Coronary artery (tissue), 2 donors: ENCODE measurements around the gene KCTD1.

ENCODE experiments used
- DNase-seq: peaks from one replicate; pipeline ENCODE4 v3.0.0-alpha.2; 2017; ENCODE audit warnings: low spot score
- H3K27ac ChIP-seq, 2 donors: fragments of 200-600 bp; sonication (generic); one replicate each; pipeline ENCODE4 v1.5.1; 2016 to 2019
- H3K4me3 ChIP-seq: fragments of 200-600 bp; sonication (generic); 2 replicates; pipeline ENCODE4 v1.5.1; 2016; ENCODE audit warnings: mild to moderate bottlenecking, moderate library complexity
- CTCF ChIP-seq: fragments of 200-600 bp; sonication (generic); IDR thresholded peaks from one replicate; pipeline ENCODE4 v1.5.1; 2019; ENCODE audit warnings: antibody characterized with exemption

Gene KCTD1

GRCh38 chr18:26406854-26407517, 141.4 kb downstream of the KCTD1 start:
- Histone ChIP-seq H3K27ac (no peak overlapping the region), H3K4me3 (no peak overlapping the region)
- DNase-seq, result no peak
- no peak for TF ChIP-seq CTCF

GRCh38 chr18:26406324-26406723, 142.0 kb downstream of the KCTD1 start:
- Histone ChIP-seq H3K4me3 (no peak overlapping the region), H3K27ac (no peak overlapping the region)
- TF ChIP-seq CTCF, result no peak
- DNase-seq, result no peak

- DNase-seq, result no peak
- Histone ChIP-seq H3K4me3 (no peak overlapping the region), H3K27ac (no peak overlapping the region)
- TF ChIP-seq CTCF, result no peak
Observed at GRCh38 chr18:26405190-26405801, 143.1 kb downstream of the KCTD1 start.
